Measurements from ENCODE around the gene DENND4C. TPM values are rescaled to one million over a fixed set of nuclear protein-coding genes. Genes with fewer than 3 reads are reported as not detected.
A peak's percentile ranks its signal among the peaks of the same experiment; 100 is the strongest.

The DENND4C gene
- total RNA-seq, 1 experiment from 2014 or later, result 22.6 TPM

GRCh38 chr9:19376931-19377330, 146.4 kb downstream of the DENND4C start:
- peaks cover 66% of the 10 kb centered on the region for H3K36me3 Mint-ChIP-seq

GRCh38 chr9:19378164-19378563, 147.7 kb downstream of the DENND4C start:
- Mint-ChIP-seq H3K9me3 (no peaks in the 10 kb centered on the region), H3K27ac (peak overlapping the region; percentile 100)
- POLR2A ChIA-PET, result no interaction called here

More at GRCh38 chr9:19376931-19377330, 146.4 kb downstream of the DENND4C start:
- ATAC-seq (no peak), DNase-seq (ENCODE audit: low spot score) (no peak)
- peak; percentile 83 for TF ChIP-seq NFATC4 (CRISPR knock-in tag; IDR thresholded peaks at IDR 0.05)
- TF ChIP-seq EMX1 (CRISPR knock-in tag; IDR thresholded peaks at IDR 0.05), result 0 out of 2 replicates have a peak, but pooled peaks have one; percentile 25
- TF ChIP-seq, protein P1, sequence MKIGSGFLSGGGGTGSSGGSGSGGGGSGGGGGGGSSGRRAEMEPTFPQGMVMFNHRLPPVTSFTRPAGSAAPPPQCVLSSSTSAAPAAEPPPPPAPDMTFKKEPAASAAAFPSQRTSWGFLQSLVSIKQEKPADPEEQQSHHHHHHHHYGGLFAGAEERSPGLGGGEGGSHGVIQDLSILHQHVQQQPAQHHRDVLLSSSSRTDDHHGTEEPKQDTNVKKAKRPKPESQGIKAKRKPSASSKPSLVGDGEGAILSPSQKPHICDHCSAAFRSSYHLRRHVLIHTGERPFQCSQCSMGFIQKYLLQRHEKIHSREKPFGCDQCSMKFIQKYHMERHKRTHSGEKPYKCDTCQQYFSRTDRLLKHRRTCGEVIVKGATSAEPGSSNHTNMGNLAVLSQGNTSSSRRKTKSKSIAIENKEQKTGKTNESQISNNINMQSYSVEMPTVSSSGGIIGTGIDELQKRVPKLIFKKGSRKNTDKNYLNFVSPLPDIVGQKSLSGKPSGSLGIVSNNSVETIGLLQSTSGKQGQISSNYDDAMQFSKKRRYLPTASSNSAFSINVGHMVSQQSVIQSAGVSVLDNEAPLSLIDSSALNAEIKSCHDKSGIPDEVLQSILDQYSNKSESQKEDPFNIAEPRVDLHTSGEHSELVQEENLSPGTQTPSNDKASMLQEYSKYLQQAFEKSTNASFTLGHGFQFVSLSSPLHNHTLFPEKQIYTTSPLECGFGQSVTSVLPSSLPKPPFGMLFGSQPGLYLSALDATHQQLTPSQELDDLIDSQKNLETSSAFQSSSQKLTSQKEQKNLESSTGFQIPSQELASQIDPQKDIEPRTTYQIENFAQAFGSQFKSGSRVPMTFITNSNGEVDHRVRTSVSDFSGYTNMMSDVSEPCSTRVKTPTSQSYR (CRISPR knock-in tag; IDR thresholded peaks at IDR 0.05), result no peak
- peak; percentile 16; the same call in 1 of the 2 replicates for TF ChIP-seq ZNF416 (CRISPR knock-in tag; IDR thresholded peaks at IDR 0.05)
- TF ChIP-seq FOXJ3 (CRISPR knock-in tag; IDR thresholded peaks at IDR 0.05; ENCODE audit: borderline replicate concordance), result no peak
- peak; percentile 26; the same call in 1 of the 2 replicates for TF ChIP-seq ZNF671 (CRISPR knock-in tag; IDR thresholded peaks at IDR 0.05)
- TF ChIP-seq CREM (CRISPR knock-in tag; IDR thresholded peaks at IDR 0.05), result no peak
- no peak for TF ChIP-seq RELA (CRISPR knock-in tag; IDR thresholded peaks at IDR 0.05; ENCODE audit: borderline replicate concordance)
- Mint-ChIP-seq H3K4me3 (peak overlapping the region; percentile 99), H3K4me1 (peaks cover 33% of the 10 kb centered on the region), H3K27ac (peak overlapping the region; percentile 66), H3K27me3 (ENCODE audit: low read depth) (no peaks in the 10 kb centered on the region), H3K9me3 (no peaks in the 10 kb centered on the region)
- ChIA-PET CTCF (interaction anchor here (1.5 kb wide), 1 partner anchor 88 kb away, joined by 4 read pairs; no protein-coding TSS in a partner anchor), POLR2A (no interaction called here)

More at GRCh38 chr9:19378164-19378563, 147.7 kb downstream of the DENND4C start:
- CTCF ChIA-PET, result interaction anchor here (1.5 kb wide), 1 partner anchor 87 kb away, joined by 4 read pairs; no protein-coding TSS in a partner anchor
- H3K4me1 Mint-ChIP-seq, result peaks cover 33% of the 10 kb centered on the region
- TF ChIP-seq ZNF425 (CRISPR knock-in tag; conservative IDR thresholded peaks at IDR 0.05), result no peak
- TF ChIP-seq ZBTB21 (CRISPR knock-in tag; IDR thresholded peaks at IDR 0.05; ENCODE audit: borderline replicate concordance), result no peak
- TF ChIP-seq ZNF232 (CRISPR knock-in tag; IDR thresholded peaks at IDR 0.05), result no peak
- TF ChIP-seq CDX4 (CRISPR knock-in tag; IDR thresholded peaks at IDR 0.05; ENCODE audit: borderline replicate concordance), result no peak
- no peak for TF ChIP-seq ZNF121 (CRISPR knock-in tag; IDR thresholded peaks at IDR 0.05)
- TF ChIP-seq, protein P2, sequence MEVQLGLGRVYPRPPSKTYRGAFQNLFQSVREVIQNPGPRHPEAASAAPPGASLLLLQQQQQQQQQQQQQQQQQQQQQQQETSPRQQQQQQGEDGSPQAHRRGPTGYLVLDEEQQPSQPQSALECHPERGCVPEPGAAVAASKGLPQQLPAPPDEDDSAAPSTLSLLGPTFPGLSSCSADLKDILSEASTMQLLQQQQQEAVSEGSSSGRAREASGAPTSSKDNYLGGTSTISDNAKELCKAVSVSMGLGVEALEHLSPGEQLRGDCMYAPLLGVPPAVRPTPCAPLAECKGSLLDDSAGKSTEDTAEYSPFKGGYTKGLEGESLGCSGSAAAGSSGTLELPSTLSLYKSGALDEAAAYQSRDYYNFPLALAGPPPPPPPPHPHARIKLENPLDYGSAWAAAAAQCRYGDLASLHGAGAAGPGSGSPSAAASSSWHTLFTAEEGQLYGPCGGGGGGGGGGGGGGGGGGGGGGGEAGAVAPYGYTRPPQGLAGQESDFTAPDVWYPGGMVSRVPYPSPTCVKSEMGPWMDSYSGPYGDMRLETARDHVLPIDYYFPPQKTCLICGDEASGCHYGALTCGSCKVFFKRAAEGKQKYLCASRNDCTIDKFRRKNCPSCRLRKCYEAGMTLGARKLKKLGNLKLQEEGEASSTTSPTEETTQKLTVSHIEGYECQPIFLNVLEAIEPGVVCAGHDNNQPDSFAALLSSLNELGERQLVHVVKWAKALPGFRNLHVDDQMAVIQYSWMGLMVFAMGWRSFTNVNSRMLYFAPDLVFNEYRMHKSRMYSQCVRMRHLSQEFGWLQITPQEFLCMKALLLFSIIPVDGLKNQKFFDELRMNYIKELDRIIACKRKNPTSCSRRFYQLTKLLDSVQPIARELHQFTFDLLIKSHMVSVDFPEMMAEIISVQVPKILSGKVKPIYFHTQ (CRISPR knock-in tag; IDR thresholded peaks at IDR 0.05), result no peak
- no peak for TF ChIP-seq ZSCAN18 (CRISPR knock-in tag; IDR thresholded peaks at IDR 0.05)
- no peak for TF ChIP-seq IRF1 (CRISPR knock-in tag; IDR thresholded peaks at IDR 0.05)
- TF ChIP-seq NFE2L1 (CRISPR knock-in tag; IDR thresholded peaks at IDR 0.05), result no peak
- TF ChIP-seq TCF7 (CRISPR knock-in tag; IDR thresholded peaks at IDR 0.05; ENCODE audit: low read depth), result no peak
- TF ChIP-seq ZNF138 (CRISPR knock-in tag; conservative IDR thresholded peaks at IDR 0.05), result no peak
- TF ChIP-seq ZNF219 (CRISPR knock-in tag; IDR thresholded peaks at IDR 0.05; ENCODE audit: borderline replicate concordance), result no peak
- TF ChIP-seq, protein P3, sequence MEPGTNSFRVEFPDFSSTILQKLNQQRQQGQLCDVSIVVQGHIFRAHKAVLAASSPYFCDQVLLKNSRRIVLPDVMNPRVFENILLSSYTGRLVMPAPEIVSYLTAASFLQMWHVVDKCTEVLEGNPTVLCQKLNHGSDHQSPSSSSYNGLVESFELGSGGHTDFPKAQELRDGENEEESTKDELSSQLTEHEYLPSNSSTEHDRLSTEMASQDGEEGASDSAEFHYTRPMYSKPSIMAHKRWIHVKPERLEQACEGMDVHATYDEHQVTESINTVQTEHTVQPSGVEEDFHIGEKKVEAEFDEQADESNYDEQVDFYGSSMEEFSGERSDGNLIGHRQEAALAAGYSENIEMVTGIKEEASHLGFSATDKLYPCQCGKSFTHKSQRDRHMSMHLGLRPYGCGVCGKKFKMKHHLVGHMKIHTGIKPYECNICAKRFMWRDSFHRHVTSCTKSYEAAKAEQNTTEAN (CRISPR knock-in tag; IDR thresholded peaks at IDR 0.05), result no peak
- no peak for TF ChIP-seq MXD4 (CRISPR knock-in tag; IDR thresholded peaks at IDR 0.05; ENCODE audit: borderline replicate concordance)
- peak overlapping the region; percentile 99 for H3K4me3 Mint-ChIP-seq
- H3K27me3 Mint-ChIP-seq (ENCODE audit: low read depth), result no peaks in the 10 kb centered on the region
- H3K36me3 Mint-ChIP-seq, result peaks cover 65% of the 10 kb centered on the region
- DNase-seq (ENCODE audit: low spot score), result no peak
- no peak for ATAC-seq

All from WTC11 (cell line).